HG02642 (cell line): Measurements from ENCODE around the gene XXYLT1.
"Not testable (repeated sequence)": the region's sequence is repeated elsewhere in the genome, so short reads cannot be mapped to it uniquely, and the experiment has no call there.

ENCODE experiments used
- ATAC-seq: cut with Tn5 transposase; IDR thresholded peaks from one replicate; pipeline ENCODE4 v1.9.1; 2021; ENCODE audit warnings: mild to moderate bottlenecking; ENCODE audit not compliant: unreplicated experiment, poor library complexity

The XXYLT1 gene

DNA sequence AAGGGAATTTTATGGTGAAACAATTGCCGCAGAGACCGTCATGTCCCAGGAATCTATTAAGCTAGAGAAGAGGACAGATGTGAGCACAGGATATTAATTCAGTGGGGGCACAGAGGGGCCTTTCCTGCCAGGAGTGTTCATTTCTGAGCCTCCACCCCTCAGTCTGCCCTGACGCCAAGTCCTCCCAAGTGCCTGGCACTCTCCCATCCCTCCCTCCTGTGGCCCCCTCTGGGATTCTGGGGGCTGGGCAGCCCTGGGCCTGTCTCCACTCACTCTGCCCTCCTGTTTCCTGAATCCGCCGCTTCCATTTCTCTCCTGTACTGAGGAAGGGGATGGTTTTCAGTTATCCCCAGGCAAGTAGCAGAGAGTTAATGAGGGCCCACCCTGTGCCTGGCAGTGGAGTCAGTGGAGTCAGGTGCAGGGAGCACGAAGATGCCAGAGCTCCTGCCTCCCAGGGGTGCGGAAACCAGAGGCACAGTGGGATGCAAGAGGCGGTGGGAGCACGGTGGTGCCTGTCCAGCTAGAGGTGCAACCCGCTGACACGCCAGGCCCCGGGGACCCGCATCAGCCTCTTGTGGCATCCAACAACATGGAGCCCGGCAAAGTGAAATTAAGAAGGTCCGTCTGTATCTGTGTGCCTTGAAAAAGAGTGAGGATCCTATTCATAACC lies 212.5 kb downstream of the XXYLT1 start:
- no peak for ATAC-seq

DNA sequence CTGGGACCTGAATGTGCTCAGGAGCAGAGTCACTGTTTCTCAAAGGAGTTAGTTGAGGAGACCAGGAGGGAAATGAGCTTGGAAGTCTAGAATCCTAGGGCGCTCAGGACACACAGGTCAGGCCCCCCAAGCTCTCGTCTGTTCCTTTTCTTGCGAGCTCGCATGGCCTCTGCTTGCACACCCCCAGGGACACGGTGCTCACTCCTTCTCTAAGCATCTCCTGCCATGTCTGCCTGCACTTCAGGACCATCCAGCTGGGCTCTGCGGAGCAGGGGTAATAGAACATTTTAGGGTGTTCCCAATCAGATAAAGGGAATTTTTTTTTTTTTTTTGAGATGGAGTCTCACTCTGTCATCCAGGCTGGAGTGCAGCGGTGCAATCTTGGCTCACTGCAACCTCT lies 213.2 kb downstream of the XXYLT1 start:
- no peak for ATAC-seq

DNA sequence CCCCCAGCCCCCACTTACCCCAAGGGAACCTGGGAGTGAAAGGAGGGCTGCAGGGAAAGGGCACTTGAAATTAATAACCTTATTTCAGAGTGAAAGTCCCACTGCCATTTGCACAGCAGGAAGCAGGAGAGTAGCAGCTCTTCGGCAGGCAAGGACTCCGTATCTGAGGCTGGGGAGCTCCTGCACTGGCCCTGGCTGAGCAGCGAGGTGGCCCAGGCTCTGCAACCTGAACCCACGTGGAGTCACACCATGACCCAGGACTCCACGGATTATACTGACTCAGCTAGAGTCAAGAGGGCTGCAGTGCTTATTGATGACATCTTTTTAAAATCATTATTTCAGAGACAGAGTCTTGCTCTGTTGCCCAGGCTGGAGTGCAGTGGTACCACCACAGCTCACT lies 214.5 kb downstream of the XXYLT1 start:
- no peak for ATAC-seq

DNA sequence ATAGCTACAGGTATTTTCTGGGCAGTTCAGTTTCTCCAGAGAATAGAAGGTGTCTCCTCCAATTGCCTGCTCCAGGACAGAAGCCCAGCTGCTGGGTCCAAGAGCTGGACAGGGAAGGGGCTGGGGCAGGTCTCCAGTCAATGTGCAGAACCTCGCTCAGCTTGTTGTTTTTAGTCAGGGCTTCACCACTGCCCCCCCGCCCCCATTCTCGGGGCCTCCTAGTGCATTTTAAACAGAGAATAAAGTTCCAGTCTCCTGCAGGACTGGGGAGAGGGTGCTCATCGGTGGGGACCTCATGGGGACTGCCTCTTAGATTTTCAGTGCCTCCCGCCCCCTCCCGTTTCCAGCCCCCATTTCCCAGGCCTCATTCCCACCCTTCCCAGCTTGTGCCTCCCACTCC lies 216.6 kb downstream of the XXYLT1 start:
- no peak for ATAC-seq

DNA sequence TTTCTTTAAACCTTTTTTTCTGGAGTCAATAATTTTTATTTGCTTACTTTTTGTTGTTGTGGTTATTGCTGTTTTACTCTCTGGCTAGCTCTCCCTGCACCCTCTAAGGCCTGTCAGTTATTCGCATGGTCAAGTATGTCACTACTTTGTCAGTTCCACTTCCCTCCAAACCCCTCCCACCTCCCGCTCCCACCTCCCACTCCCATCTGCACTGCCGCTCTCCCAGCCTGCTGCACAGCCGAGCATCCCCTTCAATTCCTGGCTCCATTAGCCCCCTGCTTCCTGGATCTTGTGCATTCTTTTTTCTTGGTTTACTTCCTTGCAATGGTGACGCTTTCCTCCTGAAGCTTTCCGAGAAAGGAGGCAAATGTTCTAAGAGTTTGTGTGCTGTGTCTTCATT lies 218.0 kb downstream of the XXYLT1 start:
- no peak for ATAC-seq

DNA sequence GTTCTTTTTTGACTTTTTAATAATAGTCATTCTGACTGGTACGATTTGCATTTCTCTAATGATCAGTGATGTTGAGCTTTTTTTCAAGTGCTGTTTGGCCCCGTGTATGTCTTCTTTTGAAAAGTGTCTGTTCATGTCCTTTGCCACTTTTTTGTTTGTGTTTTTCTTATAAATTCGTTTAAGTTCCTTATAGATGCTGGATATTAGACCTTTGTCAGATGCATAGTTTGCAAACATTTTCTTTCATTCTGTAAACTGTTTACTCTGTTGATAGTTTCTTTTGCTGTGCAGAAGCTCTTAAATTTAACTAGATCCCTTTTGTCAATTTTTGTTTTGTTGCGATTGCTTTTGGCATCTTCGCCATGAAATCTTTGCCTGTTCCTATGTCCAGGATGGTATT lies 220.7 kb downstream of the XXYLT1 start:
- ATAC-seq, result not testable (repeated sequence)

DNA sequence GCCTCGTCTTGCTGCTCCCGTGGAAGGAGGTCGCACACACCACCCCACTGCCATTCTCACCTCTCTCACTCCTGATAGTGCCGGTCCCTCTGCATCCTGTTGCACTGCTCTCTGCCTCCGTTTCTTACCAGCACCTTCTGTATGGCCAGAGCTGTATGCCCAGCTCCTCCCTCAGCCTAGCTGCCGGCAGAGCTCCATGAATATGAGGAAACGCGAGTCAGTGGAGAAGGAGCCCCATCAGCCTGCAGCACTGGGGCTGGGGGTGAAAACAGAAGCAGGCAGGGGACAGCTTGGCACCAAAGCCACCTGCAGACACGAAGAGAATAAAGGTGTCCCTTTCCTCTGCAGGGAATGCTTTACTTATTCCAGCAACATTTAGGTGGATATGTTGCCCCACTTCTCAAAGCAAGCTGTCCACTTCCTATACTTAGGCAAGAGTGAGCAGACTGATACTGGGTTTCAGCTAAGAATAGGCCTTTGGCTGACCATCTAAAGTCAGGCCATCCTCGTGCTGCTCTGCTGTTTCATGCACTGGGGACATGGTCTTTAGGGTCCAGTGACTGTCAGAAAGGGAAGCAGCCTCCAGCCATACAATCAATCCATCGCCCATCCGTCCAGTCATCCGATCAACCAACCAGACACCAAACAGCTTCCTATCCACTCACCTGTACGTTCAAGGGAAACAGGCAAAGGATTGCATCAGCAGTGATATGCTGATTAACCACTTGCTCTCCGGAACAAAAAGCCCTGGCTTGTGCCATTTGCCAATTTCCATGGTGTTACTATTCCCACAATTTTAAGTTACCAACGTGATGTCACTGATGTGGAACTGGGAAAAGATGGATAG lies 222.7 kb downstream of the XXYLT1 start:
- no peak for ATAC-seq

DNA sequence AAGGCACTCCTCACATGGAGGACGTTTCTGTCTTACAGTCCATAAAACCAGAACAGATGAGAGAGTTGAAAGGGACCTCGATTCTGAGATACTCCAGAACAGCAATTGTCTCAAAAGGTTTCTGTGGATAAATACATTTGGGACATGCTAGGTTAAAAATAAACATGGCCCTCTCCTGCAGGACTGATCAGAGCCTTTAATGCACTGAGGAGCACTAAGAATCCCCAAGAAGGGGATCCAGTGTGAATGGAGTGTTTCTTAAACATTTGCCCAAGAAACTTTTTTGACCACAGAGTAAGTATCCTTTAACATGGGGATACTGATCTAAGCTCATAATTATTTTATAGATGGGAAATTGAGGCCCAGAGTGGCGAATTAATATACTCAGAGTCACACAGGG lies 223.4 kb downstream of the XXYLT1 start:
- ATAC-seq, result no peak

DNA sequence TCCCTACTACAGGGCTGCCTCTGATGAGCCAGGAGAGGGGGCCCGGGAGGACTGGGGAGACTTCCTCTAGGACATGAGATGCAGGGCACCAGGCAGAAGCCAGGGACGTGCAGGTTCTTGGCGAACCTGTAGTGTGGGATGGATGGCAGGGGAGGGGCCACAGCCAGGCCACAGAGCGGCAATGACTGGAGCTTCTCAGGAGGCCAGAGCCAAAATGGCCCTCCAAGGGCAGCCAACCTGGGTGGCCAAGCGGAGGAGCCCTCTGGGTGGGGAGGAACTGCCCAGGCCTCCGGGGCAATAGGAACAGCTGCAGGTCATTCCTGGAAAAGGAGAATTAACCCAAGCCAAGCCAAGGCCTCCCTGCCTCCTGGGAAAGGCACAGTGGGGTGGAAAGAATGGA lies 224.5 kb downstream of the XXYLT1 start:
- no peak for ATAC-seq

DNA sequence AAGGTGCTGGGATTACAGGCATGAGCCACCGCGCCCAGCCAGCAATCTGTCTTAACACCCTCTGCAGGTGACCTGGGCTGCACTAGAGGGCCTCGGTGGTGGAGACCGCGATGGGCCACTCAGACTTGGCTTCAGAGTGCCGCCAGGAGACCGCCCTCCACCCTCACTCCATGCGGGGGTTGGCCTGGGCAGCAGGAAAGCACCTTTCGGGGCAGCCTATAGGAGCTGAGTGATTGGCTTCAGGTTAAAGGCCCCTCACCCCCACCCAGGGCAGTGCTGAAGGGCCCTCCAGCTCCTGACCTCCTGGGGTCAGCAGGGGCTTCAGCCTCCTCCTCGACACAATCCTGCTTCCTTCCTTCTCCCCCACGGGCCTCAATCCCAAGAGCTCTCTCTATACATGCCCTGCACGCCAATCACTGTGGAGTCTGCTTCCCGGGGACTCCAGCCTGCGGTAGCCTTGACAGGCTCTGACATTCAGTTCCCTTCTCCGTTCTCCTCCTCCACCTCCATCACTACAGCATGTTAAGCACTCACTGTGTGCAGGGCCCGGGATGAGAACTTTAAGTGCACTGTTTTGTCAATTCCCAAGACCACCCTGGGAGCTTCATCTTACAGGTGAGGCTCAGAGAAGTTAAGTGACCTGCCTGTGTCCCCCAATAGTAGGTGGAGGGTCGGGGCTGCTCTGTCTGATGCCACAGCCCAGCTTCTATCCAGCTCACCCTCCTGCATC lies 225.3 kb downstream of the XXYLT1 start:
- no peak for ATAC-seq

DNA sequence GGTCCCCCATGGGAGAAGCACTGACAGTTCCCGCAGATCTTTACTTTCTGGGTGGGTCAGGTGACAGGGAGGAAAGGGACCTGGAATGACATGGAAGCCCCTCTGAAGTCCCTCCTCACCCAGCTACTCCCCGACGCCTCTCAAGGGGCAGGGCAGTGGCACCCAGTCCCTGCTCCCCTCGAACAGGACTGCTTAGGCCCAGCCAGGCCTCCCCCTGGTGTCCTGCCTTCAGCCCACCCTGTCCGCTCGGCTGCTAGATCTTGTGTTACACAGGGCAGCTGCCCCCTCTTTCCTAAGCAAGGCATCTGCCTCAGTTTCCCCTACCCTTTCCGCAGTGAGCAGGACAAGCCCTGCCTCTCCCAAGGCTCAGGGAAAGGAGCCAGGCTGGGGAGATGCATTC lies 226.5 kb downstream of the XXYLT1 start:
- ATAC-seq, result no peak

DNA sequence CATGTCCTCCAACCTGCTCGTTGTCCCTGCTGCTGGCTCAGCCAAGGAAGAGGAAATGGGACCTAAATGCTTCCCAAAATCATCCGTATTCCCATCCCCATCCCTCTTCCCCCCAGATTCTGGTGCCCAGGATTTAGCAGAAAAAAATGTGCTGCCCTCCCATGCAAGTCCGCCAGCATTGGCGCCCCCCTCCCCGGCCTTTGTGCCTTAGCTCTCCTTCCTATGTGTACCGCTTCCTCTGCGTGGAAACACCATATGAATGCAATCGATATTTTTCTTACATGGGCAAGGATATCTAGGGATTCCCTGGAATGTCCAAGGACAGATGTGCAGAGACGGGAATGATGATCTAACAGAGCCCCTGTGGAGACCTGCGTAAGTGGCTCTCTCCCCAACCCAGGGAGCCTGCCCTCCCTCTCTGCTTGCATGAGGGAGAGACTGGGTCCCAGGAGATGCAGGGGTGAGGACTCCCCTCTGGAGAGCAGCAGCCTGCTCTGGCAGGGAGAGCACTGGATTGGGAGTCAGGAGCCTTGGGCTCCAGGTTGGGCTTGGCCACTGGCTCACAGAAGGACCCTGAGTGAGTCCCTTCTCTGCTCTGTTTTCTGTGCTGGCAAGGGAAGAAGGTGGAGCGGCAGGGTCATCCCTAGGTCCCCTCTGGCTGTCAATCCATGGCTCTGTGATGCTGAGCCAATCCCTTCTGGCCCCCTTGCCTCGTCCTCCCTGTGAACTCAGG lies 227.2 kb downstream of the XXYLT1 start:
- ATAC-seq, result no peak

DNA sequence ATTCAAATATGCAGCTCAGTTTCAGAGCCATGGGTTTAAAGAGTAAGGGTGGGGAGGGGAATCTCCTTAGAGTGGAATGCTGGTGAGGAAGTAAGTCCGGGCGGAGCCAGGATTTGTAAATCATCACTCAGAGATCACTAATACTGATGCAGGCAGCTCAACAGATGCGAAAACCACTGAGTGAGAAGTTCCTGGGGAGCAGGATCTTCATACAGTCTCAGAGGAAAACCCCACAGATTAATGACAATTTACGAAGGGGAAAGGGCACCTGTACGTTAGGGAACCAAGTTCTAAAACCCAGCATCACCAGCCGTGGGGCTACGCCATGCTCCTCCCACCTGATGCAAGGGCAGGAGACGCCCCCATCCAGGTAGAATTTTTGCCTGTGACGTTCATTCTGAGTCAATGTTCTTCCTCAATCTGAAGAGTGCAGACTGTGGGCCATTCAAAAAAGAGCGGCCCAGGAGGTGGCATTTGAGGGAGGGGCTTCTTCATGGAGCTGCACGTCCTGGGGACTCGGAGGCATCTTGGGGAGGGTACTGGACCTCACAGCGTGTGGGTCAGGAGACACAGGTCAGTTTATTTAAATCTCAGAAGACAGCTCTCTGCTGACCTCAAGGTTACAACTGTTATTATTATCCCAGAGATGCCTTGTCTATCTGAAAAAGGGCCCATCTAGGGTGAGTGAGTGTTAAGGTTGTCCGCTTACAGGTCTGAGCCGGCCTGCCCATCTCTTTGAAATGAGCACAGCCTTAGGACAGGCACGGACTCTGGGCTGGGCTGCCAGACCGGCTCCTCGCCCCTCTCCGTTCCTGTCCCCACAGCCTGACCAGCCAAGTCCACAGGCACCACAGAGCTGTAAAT lies 228.0 kb downstream of the XXYLT1 start:
- ATAC-seq, result no peak

DNA sequence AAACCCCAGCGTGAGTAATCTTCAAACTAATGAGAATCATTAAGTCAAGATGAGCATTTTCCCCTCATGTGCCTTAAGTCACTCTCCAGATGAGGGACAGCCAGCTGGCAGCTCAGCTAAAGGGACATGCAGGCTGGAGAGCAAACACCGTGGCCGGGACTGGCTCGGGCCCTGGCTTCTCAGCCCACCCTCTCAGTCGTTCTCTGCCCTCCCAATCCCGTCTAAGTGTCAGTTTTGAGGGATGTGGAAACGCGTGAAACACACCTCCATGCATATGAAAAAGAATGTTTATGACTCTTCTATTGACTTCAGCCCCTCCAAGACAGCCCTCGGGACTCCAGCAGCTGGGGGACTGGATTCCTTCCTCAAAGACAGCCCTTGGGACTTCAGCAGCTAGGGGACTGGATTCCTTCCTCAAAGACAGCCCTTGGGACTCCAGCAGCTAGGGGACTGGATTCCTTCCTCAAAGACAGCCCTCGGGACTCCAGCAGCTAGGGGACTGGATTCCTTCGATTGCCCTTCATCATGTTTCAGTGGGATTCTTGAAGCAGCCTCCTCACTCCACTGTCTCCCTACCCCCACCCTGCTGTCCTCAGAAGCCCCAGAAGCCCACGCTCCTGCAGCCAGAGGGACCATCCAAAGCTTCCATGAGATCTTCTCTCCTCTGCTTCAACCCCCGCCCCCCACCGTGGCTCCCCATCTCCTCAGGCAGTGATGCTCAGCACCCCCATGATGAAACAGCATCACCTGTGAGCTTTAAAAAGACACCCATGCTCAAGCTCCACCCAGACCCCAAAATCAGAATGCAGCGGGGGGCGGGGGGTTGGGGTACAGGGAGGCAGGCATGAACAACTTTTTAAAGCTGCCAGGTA lies 228.9 kb downstream of the XXYLT1 start:
- no peak for ATAC-seq

DNA sequence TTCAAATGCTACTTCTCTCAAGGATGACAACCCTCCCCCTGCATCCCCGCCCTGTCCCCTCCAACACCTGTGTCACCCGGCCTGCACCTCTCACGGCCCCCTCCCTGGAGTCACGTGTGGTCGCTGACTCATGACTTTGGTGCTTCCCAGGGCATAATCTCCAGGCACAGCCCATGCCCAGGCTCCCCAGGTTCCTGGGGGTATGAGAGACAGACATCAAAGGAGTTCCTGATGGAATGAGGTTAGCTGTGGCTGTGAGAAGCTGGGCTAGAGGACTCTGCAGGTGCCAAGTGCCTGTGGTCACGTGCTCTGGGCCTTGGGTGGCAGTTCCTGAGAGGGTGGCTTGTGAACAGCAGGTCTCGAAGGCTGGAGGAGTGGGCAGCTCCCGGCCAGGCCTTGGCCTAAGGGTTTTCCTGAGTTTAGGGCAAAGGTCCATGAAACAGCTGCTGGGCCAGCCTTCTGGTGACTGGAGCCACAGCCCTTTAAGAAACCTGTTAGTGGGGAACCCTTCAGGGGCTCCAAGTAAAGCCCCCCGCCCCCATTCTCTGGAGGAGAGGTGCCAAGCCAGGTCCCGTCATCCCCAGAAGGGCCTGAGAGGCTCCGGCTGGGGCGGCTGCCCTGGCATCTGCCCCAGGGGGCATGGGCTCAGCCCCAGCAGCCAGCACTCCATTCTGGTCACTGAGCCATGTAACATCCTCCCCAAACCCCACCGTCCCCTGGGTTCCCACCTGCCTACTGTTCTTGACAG lies 230.0 kb downstream of the XXYLT1 start:
- ATAC-seq, result no peak

DNA sequence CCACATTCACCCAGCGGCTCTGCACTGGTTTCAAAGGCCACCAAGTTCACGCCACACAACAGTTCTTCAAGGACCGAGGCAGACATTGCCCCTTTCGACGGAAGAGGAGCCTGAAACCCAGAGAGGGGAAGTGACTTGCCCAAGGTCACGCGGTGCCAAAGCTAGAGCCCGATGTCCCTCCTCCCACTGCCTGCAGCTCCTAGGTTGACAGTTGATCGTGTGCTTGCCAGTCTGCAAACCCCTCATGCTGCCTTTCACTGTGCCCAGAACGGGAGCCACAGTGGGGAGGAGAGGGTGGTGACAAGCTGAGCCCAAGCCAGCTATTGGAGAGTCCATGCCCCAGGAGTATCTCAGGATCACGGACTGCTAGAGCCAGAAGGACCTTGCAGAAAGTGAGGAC lies 230.9 kb downstream of the XXYLT1 start:
- ATAC-seq, result no peak

DNA sequence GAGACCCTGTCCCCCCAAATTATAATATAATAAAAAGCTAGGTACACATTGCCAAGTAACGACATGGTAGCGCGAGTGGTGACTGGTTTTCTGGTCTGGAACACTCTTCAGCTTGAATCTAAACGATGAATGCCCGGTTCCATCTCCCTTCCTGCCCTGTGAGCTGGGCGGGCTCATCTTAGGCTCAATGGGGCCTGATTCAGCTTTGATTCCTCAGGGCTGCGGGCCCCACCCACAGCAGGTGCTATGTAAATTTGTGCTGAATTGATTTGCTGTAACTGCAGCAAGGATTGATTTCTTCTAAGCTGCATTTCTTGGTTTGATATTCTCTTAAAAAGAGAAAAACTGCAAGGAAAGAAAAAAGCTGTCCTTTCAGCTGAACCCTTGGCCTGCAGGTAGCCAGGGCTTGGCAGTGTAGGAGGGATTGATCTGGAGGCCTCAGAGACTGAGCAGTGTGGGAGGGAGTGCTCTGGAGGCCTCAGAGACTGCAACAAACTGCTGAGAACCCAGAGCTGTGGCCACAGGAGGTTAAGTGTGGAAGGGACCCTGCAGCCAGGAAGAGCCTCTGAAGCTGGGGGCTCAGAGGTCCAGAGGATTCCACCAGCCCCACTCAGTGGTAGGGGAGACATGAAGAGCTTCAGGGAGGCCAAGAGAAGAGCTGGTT lies 231.6 kb downstream of the XXYLT1 start:
- ATAC-seq, result no peak

DNA sequence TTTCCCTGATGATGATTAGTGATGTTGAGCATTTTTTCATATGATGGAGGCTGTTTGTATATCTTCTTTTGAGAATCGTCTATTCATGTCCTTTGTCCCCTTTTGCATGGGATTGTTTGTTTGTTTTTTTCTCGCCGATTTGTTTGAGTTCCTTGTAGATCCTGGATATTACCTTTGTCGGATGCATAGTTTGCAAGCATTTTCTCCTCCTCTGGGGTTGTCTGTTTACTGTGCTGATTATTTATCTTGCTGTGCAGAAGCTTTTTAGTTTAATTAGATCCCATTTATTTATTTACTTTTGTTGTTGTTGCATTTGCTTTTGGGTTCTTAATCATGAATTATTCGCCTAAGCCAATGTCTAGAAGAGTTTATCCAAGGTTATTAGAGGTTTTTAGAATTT lies 232.8 kb downstream of the XXYLT1 start:
- ATAC-seq, result no peak
